Measurements from ENCODE around the gene RABGGTB.
A peak's percentile ranks its signal among the peaks of the same experiment; 100 is the strongest.
"Not testable (repeated sequence)": the region's sequence is repeated elsewhere in the genome, so short reads cannot be mapped to it uniquely, and the experiment has no call there.

RABGGTB gene

GRCh38 chr1:75785983-75786853 is at the start of gene RABGGTB:
RABGGTB (plus strand) TSS chr1:75786256; CDS start chr1:75786272, 16 bp downstream.
- peak; percentile 97 for DNase-seq

GRCh38 chr1:75742047-75742625 is 43.9 kb upstream of the RABGGTB start:
- DNase-seq, result no peak

- no peak for DNase-seq
These were observed 40.8 kb upstream of the RABGGTB start for GRCh38 chr1:75745276-75745675.

- DNase-seq, result not testable (repeated sequence)
These were observed 28.8 kb upstream of the RABGGTB start for GRCh38 chr1:75757210-75757609.

GRCh38 chr1:75758543-75758942 is 27.5 kb upstream of the RABGGTB start:
- DNase-seq, result not testable (repeated sequence)

- DNase-seq, result no peak
These were observed 21.9 kb upstream of the RABGGTB start for GRCh38 chr1:75764057-75764655.

- no peak for DNase-seq
These were observed 20.2 kb upstream of the RABGGTB start for GRCh38 chr1:75765697-75766355.

- no peak for DNase-seq
These were observed 18.0 kb upstream of the RABGGTB start for GRCh38 chr1:75768016-75768415.

GRCh38 chr1:75770761-75771160 is 15.3 kb upstream of the RABGGTB start:
- DNase-seq, result no peak

- no peak for DNase-seq
These were observed 14.1 kb upstream of the RABGGTB start for GRCh38 chr1:75771978-75772377.

GRCh38 chr1:75777812-75778211 is 8.2 kb upstream of the RABGGTB start:
- not testable (repeated sequence) for DNase-seq

- not testable (repeated sequence) for DNase-seq
These were observed 7.4 kb upstream of the RABGGTB start for GRCh38 chr1:75778694-75779093.

- DNase-seq, result not testable (repeated sequence)
These were observed 5.9 kb upstream of the RABGGTB start for GRCh38 chr1:75780183-75780582.

- not testable (repeated sequence) for DNase-seq
These were observed 2.1 kb upstream of the RABGGTB start for GRCh38 chr1:75783920-75784319.

- no peak for DNase-seq
These were observed 605 bp upstream of the RABGGTB start for GRCh38 chr1:75785320-75785982.

- DNase-seq, result no peak
These were observed 941 bp downstream of the RABGGTB start for GRCh38 chr1:75786901-75787493.

GRCh38 chr1:75787524-75787923 is 1.5 kb downstream of the RABGGTB start:
- no peak for DNase-seq

GRCh38 chr1:75789988-75790387 is 3.9 kb downstream of the RABGGTB start:
- no peak for DNase-seq

GRCh38 chr1:75791022-75791421 is 5.0 kb downstream of the RABGGTB start:
- no peak for DNase-seq

- DNase-seq, result no peak
These were observed 6.0 kb downstream of the RABGGTB start for GRCh38 chr1:75792091-75792490.

GRCh38 chr1:75794382-75794781 is 8.3 kb downstream of the RABGGTB start:
- DNase-seq, result no peak

GRCh38 chr1:75795703-75796193 is 9.7 kb downstream of the RABGGTB start:
- no peak for DNase-seq
